H1 (cell line): Measurements from ENCODE around the gene GPSM3. TPM values are rescaled to one million over a fixed set of nuclear protein-coding genes. Genes with fewer than 3 reads are reported as not detected.

ENCODE experiments used
- CTCF ChIA-PET: fragments of 300-600 bp; sonication (Branson Sonifier 250); formaldehyde crosslinking; loops from one replicate; lab custom pipeline; 2021; ENCODE audit not compliant: partially characterized antibody; lab: Charles Lee
- POLR2A ChIA-PET: fragments of 300-600 bp; sonication (Branson Sonifier 250); formaldehyde crosslinking; loops from one replicate; lab custom pipeline; 2021; ENCODE audit warnings: inconsistent platforms; ENCODE audit not compliant: partially characterized antibody; lab: Charles Lee
- DNase-seq, 2 experiments: peaks; one replicate each; pipeline versions ENCODE4 v3.0.0 to v3.0.0-alpha.2; 2010 to 2022; ENCODE audit warnings: low spot score in 2 of 2, low read depth in 1 of 2, mixed read lengths in 1 of 2
- FAIRE-seq: peaks from 2 replicates; lab custom pipeline; 2011; peaks lifted over from hg19 to GRCh38; lab: Jason Lieb, UNC
- H2AFZ ChIP-seq: 2 replicates; pipeline ENCODE4 v1.8.1; 2012; ENCODE audit warnings: low read length, inconsistent platforms
- H2AK5ac ChIP-seq: 2 replicates; pipeline ENCODE4 v1.6.1; 2013; ENCODE audit warnings: low read depth, low read length
- H2BK120ac ChIP-seq: replicated peaks from 2 replicates; pipeline ENCODE3; 2013; ENCODE audit warnings: low read depth, low read length, inconsistent platforms
- H2BK12ac ChIP-seq: 2 replicates; pipeline ENCODE4 v1.6.1; 2013; ENCODE audit warnings: low read depth, low read length
- H2BK15ac ChIP-seq: 2 replicates; pipeline ENCODE4 v1.6.1; 2013; ENCODE audit warnings: low read length
- H2BK20ac ChIP-seq: 2 replicates; pipeline ENCODE4 v1.6.1; 2013; ENCODE audit warnings: low read length
- H2BK5ac ChIP-seq: 2 replicates; pipeline ENCODE4 v1.6.1; 2013; ENCODE audit warnings: low read depth, low read length
- H3K14ac ChIP-seq: 2 replicates; pipeline ENCODE4 v1.6.1; 2013; ENCODE audit warnings: inconsistent platforms; ENCODE audit not compliant: insufficient read length
- H3K18ac ChIP-seq: 2 replicates; pipeline ENCODE4 v1.6.1; 2013; ENCODE audit warnings: low read length; ENCODE audit errors: extremely low read depth
- H3K23ac ChIP-seq: 2 replicates; pipeline ENCODE4 v1.6.1; 2013; ENCODE audit warnings: inconsistent platforms; ENCODE audit not compliant: insufficient read length
- H3K23me2 ChIP-seq: 2 replicates; pipeline ENCODE4 v1.6.1; 2013; ENCODE audit warnings: low read depth, low read length
- H3K27ac ChIP-seq: 2 replicates; pipeline ENCODE4 v1.6.1; 2011; ENCODE audit warnings: low read depth, low read length, inconsistent platforms
- H3K27me3 ChIP-seq, 4 experiments: replicated peaks in 1 of 4; 1 replicate in 1 of 4; 2 replicates in 3 of 4; pipeline versions ENCODE4 v1.6.1 to v1.8.1; 2011 to 2013; ENCODE audit warnings: low read length in 3 of 4, mild to moderate bottlenecking in 3 of 4, inconsistent platforms in 2 of 4, mixed read lengths in 2 of 4, moderate library complexity in 1 of 4; ENCODE audit not compliant: control insufficient read depth in 3 of 4, insufficient read depth in 3 of 4; ENCODE audit errors: extremely low read depth in 1 of 4
- H3K36me3 ChIP-seq, 4 experiments: 2 replicates each; pipeline versions ENCODE4 v1.6.1 to v1.8.1; 2011 to 2013; ENCODE audit warnings: mild to moderate bottlenecking in 4 of 4, low read length in 3 of 4, moderate library complexity in 2 of 4, control low read depth in 1 of 4, inconsistent platforms in 1 of 4; ENCODE audit not compliant: insufficient read depth in 4 of 4, control insufficient read depth in 2 of 4
- H3K4ac ChIP-seq: replicated peaks from 2 replicates; pipeline ENCODE3; 2013; ENCODE audit warnings: low read length, low read depth, mixed read lengths, inconsistent platforms; ENCODE audit not compliant: insufficient read length
- H3K4me1 ChIP-seq, 4 experiments: replicated peaks in 1 of 4; 1 replicate in 1 of 4; 2 replicates in 3 of 4; pipeline versions ENCODE4 v1.6.1 to v1.8.1; 2011 to 2013; ENCODE audit warnings: low read length in 3 of 4, inconsistent platforms in 2 of 4, mixed read lengths in 1 of 4; ENCODE audit not compliant: insufficient read depth in 4 of 4, control insufficient read depth in 3 of 4
- H3K4me2 ChIP-seq, 2 experiments: 2 replicates each; pipeline versions ENCODE4 v1.6.1 to v1.8.1; 2011 to 2013; ENCODE audit warnings: low read depth in 2 of 2, low read length in 2 of 2, control low read depth in 1 of 2, inconsistent platforms in 1 of 2, mild to moderate bottlenecking in 1 of 2; ENCODE audit not compliant: insufficient read depth in 1 of 2
- H3K4me3 ChIP-seq, 4 experiments: fragments of 200-600, 300-600 bp in 1 of 4; sonication (generic), shearing (Covaris generic), sonication (Bioruptor Twin) in 1 of 4; 2 replicates each; pipeline versions ENCODE4 v1.5.1 to v1.8.1; 2011 to 2016; ENCODE audit warnings: low read length in 4 of 4, low read depth in 3 of 4, control low read depth in 2 of 4, inconsistent platforms in 2 of 4, mild to moderate bottlenecking in 2 of 4, mixed read lengths in 1 of 4, moderate library complexity in 1 of 4; ENCODE audit not compliant: insufficient read depth in 2 of 4; ENCODE audit errors: extremely low read depth in 1 of 4
- H3K56ac ChIP-seq: replicated peaks from 2 replicates; pipeline ENCODE3; 2013; ENCODE audit warnings: low read depth, mild to moderate bottlenecking, mixed read lengths, low read length, inconsistent platforms; ENCODE audit not compliant: insufficient read length
- H3K79me1 ChIP-seq: 2 replicates; pipeline ENCODE4 v1.6.1; 2013; ENCODE audit warnings: low read depth, low read length, control low read depth
- H3K79me2 ChIP-seq, 2 experiments: 2 replicates each; pipeline versions ENCODE4 v1.6.1 to v1.8.1; 2012 to 2013; ENCODE audit warnings: low read length in 2 of 2, mild to moderate bottlenecking in 2 of 2, inconsistent platforms in 1 of 2; ENCODE audit not compliant: insufficient read depth in 2 of 2, control insufficient read depth in 1 of 2
- H3K9ac ChIP-seq, 4 experiments: replicated peaks in 1 of 4; 1 replicate in 1 of 4; 2 replicates in 3 of 4; pipeline versions ENCODE4 v1.6.1 to v1.8.1; 2011 to 2013; ENCODE audit warnings: low read depth in 3 of 4, low read length in 3 of 4, control low read depth in 2 of 4, mild to moderate bottlenecking in 2 of 4, moderate library complexity in 2 of 4, inconsistent platforms in 1 of 4; ENCODE audit errors: extremely low read depth in 1 of 4
- H3K9me3 ChIP-seq, 2 experiments: 2 replicates each; pipeline versions ENCODE4 v1.6.1 to v1.8.1; 2012 to 2013; ENCODE audit warnings: mild to moderate bottlenecking in 2 of 2, moderate library complexity in 2 of 2, control low read depth in 1 of 2, inconsistent platforms in 1 of 2, low read depth in 1 of 2, low read length in 1 of 2, mixed read lengths in 1 of 2; ENCODE audit not compliant: insufficient read depth in 2 of 2
- H4K20me1 ChIP-seq, 2 experiments: replicated peaks in 1 of 2; 2 replicates each; pipeline versions ENCODE3 to v1.8.1; 2011 to 2013; ENCODE audit warnings: inconsistent platforms in 2 of 2, low read length in 2 of 2, mild to moderate bottlenecking in 1 of 2; ENCODE audit not compliant: insufficient read depth in 2 of 2, control insufficient read depth in 1 of 2
- H4K5ac ChIP-seq: 2 replicates; pipeline ENCODE4 v1.6.1; 2013; ENCODE audit warnings: low read length, low read depth, mixed read lengths, inconsistent platforms; ENCODE audit not compliant: insufficient read length
- H4K8ac ChIP-seq: 2 replicates; pipeline ENCODE4 v1.8.0; 2013; ENCODE audit warnings: mild to moderate bottlenecking, moderate library complexity, low read length, inconsistent platforms; ENCODE audit not compliant: insufficient read depth; ENCODE audit errors: extremely low read depth
- H4K91ac ChIP-seq: replicated peaks from 2 replicates; pipeline ENCODE3; 2013; ENCODE audit warnings: low read length, mixed read lengths, inconsistent platforms; ENCODE audit not compliant: insufficient read length
- RFX5 ChIP-seq: IDR thresholded peaks from 2 replicates; pipeline ENCODE4 v1.6.1; 2011; ENCODE audit warnings: low read depth, low read length, improper control_type of control experiment, borderline replicate concordance
- WGBS, 2 experiments: shearing (Covaris generic) in 1 of 2; methylation state at CpG; one replicate each; pipeline versions ENCODE4 v1.1.6 to v1.1.7; 2013 to 2015; ENCODE audit warnings: low lambda C conversion rate in 2 of 2, mixed read lengths in 2 of 2, inconsistent platforms in 1 of 2, low coverage in 1 of 2, missing lambda C conversion rate in 1 of 2; ENCODE audit not compliant: insufficient replicate concordance in 2 of 2, insufficient coverage in 1 of 2, insufficient read length in 1 of 2; ENCODE audit errors: extremely low coverage in 1 of 2, missing lambda C conversion rate in 1 of 2; 5-methylcytosine and 5-hydroxymethylcytosine counted together
- polyA plus RNA-seq, 7 experiments: library from polyadenylated mRNA; depleted of rRNA in 3 of 7; stranded (reverse) in 5 of 7; unstranded in 2 of 7; fragments of >200 nt in 5 of 7; fragments of 200-250 nt in 2 of 7; gene quantifications; 1 replicate in 5 of 7; 2 replicates in 1 of 7; 4 replicates in 1 of 7; pipeline versions ENCODE4 v1.2.1 to v1.2.3, GENCODE V29; 2011 to 2013; ENCODE audit warnings: missing spikeins in 2 of 7, mixed read lengths in 2 of 7
- total RNA-seq: library from RNA; stranded (reverse); fragmentation: NEBNext Ultra II Directional; extraction: Animal tissue kit (Norgen Biotek cat#: 25700); gene quantifications from 2 replicates; pipeline ENCODE4 v1.2.1, GENCODE V29; 2021

GPSM3 gene
- total and polyA plus RNA-seq, 2 of the 8 experiments (the other 6 are each of a cell fraction or from before 2014, with no cell fraction given): 6.6 to 9.8 TPM

DNA sequence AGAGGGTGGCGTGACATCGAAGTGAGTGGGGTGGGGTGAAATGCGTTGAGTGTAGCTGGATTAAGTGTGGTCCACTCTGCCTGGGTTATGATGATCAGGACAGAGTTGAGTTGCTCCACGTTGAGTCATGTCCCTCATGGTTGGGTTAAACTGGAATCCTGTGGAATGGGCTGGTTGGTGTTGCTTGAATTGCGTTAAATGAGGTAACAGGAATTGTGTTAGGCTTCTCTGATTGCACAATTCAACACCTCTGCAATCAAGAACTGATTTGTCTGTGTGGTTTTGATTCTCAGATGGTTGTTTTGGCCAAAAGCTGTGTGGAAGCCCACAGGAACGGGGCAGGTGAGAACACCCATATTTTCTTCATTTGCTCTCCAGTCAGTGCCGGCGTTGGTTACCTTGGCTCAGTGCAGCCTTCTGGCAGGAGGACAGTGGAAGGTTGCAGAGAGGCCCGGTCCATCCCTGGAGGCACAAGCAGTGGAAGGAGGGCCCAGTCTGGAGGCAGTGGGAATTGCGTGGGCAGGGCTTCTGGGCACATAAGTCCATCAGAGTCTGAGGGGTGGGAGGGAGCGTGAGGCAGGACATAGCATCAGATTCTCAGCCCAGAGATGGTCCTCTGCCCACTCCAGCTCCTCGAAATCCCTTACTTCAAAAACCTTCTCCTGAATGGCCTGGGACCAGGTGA lies 19.8 kb upstream of the GPSM3 start:
- H2AFZ ChIP-seq: no peak overlapping the region
- no peak overlapping the region for H3K4me3 ChIP-seq
- no peak overlapping the region for H3K56ac ChIP-seq
- no peaks in the 10 kb centered on the region for H3K36me3 ChIP-seq
- H3K23me2 ChIP-seq: no peaks in the 10 kb centered on the region; the same call in 1 of the 2 replicates
- H4K8ac ChIP-seq: 0 out of 2 replicates have a peak overlapping the region, but pooled peaks have one; percentile 63
- no peaks in the 10 kb centered on the region for H3K79me2 ChIP-seq
- no peak overlapping the region for H3K27ac ChIP-seq
- no peaks in the 10 kb centered on the region for H4K20me1 ChIP-seq
- H3K18ac ChIP-seq: no peak overlapping the region
- DNase-seq (no peak), FAIRE-seq (no peak)
- H4K5ac ChIP-seq: no peak overlapping the region
- no peak for TF ChIP-seq RFX5
- H3K4me2 ChIP-seq: no peak overlapping the region
- H3K4ac ChIP-seq: no peak overlapping the region
- ChIA-PET POLR2A (interaction anchor here (1.2 kb wide), 1 partner anchor 9 kb away, joined by 3 read pairs; no protein-coding TSS in a partner anchor), CTCF (no interaction called here)
- no peak overlapping the region for H2AK5ac ChIP-seq
- H3K27me3 ChIP-seq: no peaks in the 10 kb centered on the region
- no peak overlapping the region for H2BK5ac ChIP-seq
- H3K4me1 ChIP-seq: no peaks in the 10 kb centered on the region
- H2BK12ac ChIP-seq: no peak overlapping the region
- no peak overlapping the region for H2BK120ac ChIP-seq
- H2BK20ac ChIP-seq: no peak overlapping the region
- no peaks in the 10 kb centered on the region for H3K9me3 ChIP-seq
- H3K79me1 ChIP-seq: no peaks in the 10 kb centered on the region; the same call in 1 of the 2 replicates
- no peak overlapping the region; a peak in 1 of 7 replicates for H3K9ac ChIP-seq
- no peak overlapping the region for H3K14ac ChIP-seq
- no peak overlapping the region for H4K91ac ChIP-seq
- 91% methylated on average over 12 of the region's 12 CpGs; no CpG with 5 or more reads in 1 of the 2 experiments for WGBS, 2 experiments
- no peak overlapping the region for H3K23ac ChIP-seq
- no peak overlapping the region for H2BK15ac ChIP-seq
